T-helper 1 cell treated with Interleukin-12 subunit alpha and Interleukin-12 subunit beta and Interleukin-4 antibody, amounts not matched to agents 30 μg/mL and 1 μg/mL, for 36 hours (primary cell): Measurements from ENCODE around the gene FANK1.

Experiments used
- H3K27ac Mint-ChIP-seq: one replicate; pipeline ENCODE4 v1.8.0; 2021; ENCODE audit warnings: mild to moderate bottlenecking, mixed read lengths
- H3K27me3 Mint-ChIP-seq: one replicate; pipeline ENCODE4 v1.8.0; 2021; ENCODE audit warnings: low read depth, mixed read lengths
- H3K36me3 Mint-ChIP-seq: one replicate; pipeline ENCODE4 v1.8.0; 2021; ENCODE audit warnings: low read depth, mixed read lengths
- H3K4me1 Mint-ChIP-seq: one replicate; pipeline ENCODE4 v1.8.0; 2021; ENCODE audit warnings: low read depth, mixed read lengths
- H3K4me3 Mint-ChIP-seq: one replicate; pipeline ENCODE4 v1.8.0; 2021; ENCODE audit warnings: mild to moderate bottlenecking, moderate library complexity, mixed read lengths
- H3K9me3 Mint-ChIP-seq: one replicate; pipeline ENCODE4 v1.8.0; 2021; ENCODE audit warnings: mixed read lengths

Gene FANK1

DNA sequence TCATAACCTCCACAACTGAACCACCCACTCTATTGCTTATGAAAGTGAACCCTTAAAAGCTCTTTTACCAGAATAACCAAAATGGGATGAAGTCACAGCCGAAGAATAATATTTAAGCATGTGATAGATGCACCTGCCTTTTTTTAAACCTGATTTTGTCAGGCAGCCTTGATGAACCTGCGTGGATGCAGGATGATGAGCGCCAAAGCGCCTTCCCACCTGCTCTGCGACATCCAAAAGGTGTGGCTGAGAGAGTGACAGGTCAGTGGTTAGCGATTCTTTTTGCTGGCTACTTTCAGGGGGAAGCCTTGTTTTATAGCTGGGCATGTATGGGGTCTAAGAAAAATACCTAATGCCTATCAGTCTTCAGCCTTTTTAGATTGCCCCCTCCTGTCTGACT, 157.8 kb downstream of the FANK1 start:
- H3K36me3 Mint-ChIP-seq = no peaks in the 10 kb centered on the region
- H3K4me3 Mint-ChIP-seq = no peak overlapping the region
- H3K27ac Mint-ChIP-seq = no peak overlapping the region
- H3K27me3 Mint-ChIP-seq = peaks cover 2% of the 10 kb centered on the region
- H3K9me3 Mint-ChIP-seq = peaks cover 3% of the 10 kb centered on the region
- H3K4me1 Mint-ChIP-seq = no peaks in the 10 kb centered on the region

DNA sequence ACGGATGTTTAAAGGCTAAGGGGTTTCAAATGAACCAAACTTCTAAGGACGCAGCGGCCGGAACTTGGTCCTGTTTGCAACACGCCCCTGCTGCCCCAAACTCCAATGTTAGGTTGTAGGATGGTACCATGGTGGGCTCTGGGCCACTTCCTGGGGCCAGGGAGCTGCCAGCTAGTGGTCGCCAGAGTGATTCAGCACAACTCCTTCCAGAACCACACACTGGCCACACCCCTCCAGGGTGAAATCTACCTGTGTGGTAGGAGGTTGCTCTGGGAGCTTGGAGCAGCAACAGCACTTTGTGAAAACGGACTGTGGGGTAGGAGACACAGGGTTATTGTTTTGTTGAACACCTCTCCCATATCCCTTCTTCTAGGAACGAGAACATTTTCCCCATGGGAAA, 161.1 kb downstream of the FANK1 start:
- Mint-ChIP-seq H3K4me1 (no peaks in the 10 kb centered on the region), H3K27ac (no peak overlapping the region), H3K4me3 (no peak overlapping the region), H3K27me3 (peaks cover 4% of the 10 kb centered on the region), H3K9me3 (peaks cover 3% of the 10 kb centered on the region), H3K36me3 (no peaks in the 10 kb centered on the region)

DNA sequence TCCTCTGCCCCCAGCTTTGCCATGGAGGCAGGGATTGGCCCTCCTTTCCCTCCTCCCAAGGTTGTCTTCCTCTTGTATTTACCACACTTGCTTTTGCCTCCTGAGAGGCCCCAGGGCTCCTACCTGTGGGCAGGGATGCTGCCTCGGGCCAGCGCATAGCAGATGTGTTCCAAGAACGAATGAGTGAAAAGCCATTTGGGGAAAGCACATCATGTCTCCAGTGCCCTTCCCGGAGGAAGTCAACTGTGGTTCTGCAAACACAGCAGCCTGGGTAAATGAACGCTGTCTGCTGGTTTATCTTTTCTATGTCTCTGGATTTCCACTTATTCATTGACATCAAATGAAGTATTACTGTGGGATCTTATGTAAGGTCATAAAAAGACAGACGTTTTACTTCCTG, 161.7 kb downstream of the FANK1 start:
- no peak overlapping the region for H3K4me3 Mint-ChIP-seq
- H3K27me3 Mint-ChIP-seq = peaks cover 4% of the 10 kb centered on the region
- peaks cover 3% of the 10 kb centered on the region for H3K9me3 Mint-ChIP-seq
- no peak overlapping the region for H3K27ac Mint-ChIP-seq
- no peaks in the 10 kb centered on the region for H3K4me1 Mint-ChIP-seq
- no peaks in the 10 kb centered on the region for H3K36me3 Mint-ChIP-seq

DNA sequence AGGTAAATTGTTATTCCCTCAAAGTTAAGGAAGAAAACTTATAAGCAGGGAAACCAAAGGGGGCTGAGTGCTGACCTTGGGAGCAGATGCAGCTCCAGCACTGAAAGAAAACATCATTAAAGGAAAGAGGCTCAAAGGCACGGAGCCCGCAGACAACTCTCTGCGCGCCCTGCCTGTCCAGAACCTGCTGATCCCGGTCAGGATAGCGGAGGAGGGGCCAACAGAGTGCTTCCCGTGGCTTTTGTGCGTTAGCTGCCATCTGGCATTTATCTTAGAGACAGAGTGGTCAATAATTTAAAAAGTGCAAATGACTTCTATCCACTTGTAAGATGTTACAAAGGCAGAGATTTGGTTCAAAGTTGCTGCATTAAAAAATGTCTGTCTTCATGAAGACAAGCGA, 162.1 kb downstream of the FANK1 start:
- Mint-ChIP-seq H3K27me3 (peaks cover 4% of the 10 kb centered on the region), H3K4me3 (no peak overlapping the region), H3K36me3 (no peaks in the 10 kb centered on the region), H3K9me3 (peaks cover 3% of the 10 kb centered on the region), H3K27ac (no peak overlapping the region), H3K4me1 (no peaks in the 10 kb centered on the region)
